GM21737 (cell line): ENCODE measurements around the gene CABP4.

Experiments
- ATAC-seq: cut with Tn5 transposase; IDR thresholded peaks from one replicate; pipeline ENCODE4 v1.9.1; 2021; ENCODE audit warnings: mild to moderate bottlenecking, moderate library complexity; ENCODE audit not compliant: unreplicated experiment

Gene CABP4

GRCh38 chr11:67455054-67455453 lies at the start of gene CABP4:
Gene CABP4 (plus strand): TSS chr11:67455354. CDS start chr11:67455424, 70 bp downstream.
- no peak for ATAC-seq

GRCh38 chr11:67405688-67406339 lies 49.3 kb upstream of the CABP4 start:
- ATAC-seq = no peak

DNA sequence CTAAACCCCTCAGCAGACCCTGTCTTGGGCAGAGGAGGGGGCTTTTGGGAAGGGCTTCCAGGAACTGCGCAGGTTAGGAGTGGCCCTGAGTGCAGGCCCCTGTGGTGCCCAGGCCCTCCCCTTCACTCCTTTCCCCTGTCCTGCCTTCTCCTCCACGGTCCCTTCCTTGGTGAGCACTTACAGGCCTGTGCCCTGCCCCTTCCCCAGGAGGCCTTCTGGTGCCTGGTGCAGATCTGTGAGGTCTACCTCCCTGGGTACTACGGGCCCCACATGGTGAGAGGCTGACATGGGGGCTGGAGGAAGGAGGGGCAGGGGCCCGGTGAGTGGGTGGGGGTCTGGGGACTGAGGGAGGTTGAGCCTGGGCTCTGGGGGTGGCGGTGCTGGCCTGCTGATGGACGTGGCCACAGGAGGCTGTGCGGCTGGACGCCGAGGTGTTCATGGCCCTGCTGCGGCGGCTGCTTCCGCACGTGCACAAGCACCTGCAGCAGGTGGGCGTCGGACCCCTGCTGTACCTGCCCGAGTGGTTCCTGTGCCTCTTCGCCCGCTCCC lies 48.7 kb upstream of the CABP4 start:
- no peak for ATAC-seq

GRCh38 chr11:67406969-67407687 lies 48.0 kb upstream of the CABP4 start:
- no peak for ATAC-seq

- no peak for ATAC-seq
Measured at GRCh38 chr11:67407688-67408163, 47.4 kb upstream of the CABP4 start.

- ATAC-seq = no peak
Measured at GRCh38 chr11:67408437-67409200, 46.5 kb upstream of the CABP4 start.

DNA sequence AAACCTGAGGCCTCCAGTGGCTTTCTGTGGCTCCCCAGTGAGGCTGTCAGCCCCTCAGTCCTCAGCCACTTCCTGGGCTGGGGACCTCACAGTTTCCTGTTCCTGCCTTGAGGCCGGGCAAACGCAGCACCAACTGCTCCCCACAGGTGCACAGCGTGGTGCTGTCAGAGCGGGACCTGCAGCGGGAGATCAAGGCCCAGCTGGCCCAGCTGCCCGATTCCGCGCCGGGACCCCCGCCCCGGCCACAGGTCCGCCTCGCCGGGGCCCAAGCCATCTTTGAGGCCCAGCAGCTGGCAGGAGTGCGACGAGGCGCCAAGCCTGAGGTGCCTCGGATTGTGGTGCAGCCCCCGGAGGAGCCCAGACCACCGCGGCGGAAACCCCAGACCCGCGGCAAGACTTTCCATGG lies 45.9 kb upstream of the CABP4 start:
- peak; percentile 43 for ATAC-seq

DNA sequence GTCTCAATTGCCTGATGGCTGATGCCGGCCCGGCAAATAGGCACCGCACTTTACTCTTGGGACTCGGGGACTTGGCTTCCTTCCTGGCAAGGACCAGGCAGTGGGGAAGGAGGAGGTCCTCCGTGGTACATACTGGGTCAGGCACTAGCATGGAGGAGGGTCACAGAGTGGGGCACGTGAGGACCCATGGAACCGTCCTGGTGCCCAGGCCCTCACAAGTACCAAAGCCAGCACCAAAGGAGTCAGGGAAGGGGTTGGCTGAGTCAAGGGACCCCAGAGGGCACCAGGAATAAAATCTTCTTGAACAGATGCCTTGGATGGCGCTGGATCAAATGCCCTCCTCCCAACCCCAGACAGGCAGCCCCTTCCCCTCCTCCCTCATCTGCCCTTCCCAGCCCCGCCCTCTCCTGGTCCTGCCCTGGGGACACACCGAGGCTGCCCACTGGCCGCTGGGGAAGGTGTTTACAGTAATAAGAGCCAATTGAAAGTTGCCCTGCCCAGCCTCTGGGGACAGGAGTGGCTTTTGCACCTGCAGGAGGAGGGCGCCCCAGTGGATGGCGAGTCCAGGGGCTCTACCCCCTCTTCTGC lies 45.3 kb upstream of the CABP4 start:
- ATAC-seq = no peak

DNA sequence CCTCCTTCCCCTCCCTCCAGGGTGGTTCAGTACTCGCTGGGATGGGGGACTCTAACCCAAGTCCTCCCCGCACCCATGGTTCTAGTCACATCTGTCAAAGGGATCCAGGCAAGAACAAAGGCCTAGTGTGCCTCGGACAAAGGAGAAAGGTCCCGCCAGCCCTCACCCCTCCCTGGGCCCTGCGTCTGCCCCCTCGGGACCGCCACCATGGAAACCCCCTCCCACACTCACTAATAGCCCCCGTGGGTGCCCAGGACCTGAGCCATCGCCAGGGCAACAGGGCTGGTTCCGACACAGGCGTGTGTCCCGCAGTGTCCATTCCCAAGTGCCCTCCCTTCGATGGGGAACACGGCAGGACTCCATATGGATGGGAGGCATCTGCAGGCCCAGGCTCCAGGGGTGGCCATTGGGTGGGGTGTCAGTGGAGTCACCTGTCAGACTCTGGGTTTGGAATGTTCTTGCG lies 44.8 kb upstream of the CABP4 start:
- no peak for ATAC-seq

DNA sequence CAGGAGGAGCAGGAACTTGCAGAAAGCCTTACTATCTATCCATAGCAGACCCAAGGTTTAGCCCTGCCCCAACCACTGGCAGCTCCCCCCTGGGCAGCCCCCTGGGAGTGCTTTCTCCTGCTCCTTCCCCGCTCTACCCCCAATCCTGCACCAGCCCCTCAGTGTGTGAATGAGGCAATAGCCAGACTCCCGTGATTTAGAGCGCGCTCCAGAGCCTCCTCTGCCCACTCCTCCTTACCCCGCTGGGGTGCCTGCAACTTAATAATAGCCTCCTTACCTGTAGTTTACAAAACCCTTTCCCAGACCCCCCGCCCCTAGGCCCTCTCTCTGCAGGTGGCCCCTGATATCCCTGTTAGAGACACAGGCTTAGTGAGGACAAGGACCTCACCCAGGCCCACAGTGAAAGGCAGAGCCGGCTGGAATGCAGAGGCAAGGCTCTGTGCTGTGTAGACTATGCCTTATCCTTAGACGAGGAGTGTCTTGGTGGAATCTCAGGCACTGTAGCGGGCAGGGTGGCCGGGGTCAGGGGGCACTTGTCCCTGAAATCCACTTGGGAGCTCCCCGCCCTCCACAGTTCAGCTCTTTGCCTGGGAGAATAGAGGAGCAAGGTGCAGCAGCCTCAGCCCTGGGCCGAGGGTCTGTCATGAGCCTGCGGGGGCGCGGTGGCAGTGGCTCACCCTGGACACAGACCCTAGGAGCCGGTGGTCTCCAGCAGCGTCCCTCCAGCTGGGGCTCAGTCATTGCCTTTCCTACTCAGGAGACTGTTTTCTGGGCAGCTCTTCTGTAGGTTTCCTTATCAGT lies 44.0 kb upstream of the CABP4 start:
- no peak for ATAC-seq

DNA sequence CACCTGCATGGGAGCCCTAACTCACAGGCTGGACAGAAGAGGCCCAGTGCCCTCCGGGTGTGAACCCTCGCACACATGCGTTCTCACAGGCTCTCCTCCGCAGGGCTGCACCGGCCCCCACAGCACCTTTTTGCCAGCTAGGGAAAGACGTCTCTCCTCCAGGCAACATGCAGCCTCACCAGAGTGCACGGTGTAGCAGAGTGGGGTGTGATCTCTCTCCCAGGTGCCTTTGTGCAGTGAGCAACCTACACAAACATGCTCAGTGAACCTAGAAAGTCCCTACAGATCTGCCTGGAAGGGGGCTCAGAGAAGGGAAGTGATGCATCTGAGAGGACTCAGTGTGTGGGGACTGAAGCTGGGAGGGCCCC lies 43.4 kb upstream of the CABP4 start:
- no peak for ATAC-seq

DNA sequence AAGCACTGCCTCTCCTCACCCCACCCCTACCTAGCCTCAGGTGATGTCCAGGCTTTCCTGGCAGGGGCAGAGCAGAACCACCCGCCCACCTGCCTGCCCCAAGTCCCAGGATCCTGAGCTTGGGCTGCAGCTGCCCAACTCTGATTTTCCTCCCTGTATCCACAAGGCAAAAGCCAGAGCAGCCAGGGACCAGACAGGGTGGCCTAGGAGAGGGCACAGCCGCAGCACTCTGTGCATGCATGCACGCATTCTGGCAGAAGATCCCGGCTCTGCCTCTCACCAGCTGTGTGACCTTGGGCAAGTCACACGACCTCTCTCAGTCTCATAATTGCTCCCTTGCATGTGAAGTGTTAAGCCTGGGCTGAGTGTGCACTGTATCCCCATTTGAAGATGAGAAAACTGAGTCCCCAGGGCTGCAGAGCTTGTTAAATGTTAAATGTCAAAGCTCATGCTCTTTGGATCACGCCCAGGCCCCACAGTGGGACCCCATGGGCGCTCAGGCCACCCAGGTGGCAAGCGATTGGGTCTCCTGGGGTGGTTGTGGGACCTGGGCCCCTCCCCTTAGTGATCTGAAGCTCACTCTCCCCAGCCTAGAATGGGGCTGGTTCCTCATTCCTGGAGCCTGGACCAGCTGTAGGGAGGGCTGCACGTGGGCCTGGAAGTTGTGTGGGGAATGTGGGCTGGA lies 42.5 kb upstream of the CABP4 start:
- no peak for ATAC-seq

DNA sequence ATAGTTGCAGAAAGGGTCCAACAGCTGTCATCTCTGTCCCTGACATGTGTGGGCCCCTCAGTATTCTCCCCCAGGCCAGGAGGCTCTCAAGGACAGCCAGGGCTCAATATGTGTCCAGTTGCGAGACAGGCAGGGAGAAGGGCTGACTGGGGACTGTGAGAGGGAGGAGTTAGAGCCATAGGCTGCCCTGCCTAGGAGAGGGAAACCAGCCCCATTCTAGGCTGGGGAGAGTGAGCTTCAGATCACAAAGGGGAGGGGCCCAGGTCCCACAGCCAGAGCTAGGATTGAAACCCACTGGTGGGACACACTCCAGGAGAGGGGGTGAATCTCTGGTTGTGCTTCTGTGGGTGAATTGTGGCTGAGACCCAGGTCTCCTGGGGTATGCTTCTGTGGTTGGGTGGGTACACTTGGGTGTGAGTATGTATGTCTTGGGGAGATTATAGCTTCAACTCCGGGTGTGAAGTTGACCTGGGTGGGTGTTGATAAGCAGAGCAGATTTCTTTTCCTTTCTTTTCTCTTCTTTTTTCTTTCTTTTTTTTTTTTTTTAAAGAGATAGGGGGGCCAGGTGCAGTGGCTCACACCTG lies 41.8 kb upstream of the CABP4 start:
- no peak for ATAC-seq

DNA sequence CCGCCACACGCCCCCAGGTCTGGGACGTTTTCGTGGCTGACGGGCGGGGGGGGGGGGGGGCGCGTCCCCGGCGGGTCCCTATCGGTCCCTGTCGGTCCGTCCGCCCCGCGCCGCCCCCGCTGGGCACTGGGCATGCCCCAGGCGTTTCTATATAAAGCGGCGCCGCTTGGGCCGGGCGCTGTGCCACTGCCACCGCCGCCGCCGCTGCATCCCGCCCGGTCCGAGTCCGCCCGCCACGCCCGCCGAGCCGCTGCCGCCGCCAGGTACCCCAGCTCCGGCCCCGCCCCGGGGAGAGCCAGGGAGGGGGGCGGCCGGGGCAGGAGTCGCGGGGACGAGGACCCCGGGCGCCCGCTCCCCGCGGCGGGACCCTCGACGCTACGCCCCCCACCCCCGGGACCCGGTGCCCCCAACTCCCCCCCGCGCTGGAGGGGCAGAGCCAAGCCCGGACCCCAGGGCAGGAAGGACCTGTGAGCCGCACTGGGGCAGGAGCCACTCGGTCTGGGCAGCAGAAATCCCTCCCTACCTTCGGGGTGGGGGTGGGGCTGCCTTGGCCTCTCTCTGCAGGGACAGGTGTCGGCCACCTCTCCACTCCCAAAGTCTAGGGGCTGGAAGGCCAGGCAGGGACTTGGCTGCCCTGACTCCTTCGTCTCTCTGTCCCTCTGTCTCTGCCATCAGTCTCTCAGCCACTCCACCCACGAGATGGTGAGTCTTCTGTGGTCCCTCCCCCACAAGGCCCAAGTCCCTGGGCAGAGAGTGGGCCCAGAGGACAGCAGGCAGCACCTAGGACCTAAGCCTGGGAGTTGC lies 39.5 kb upstream of the CABP4 start, which contains the start of gene CARNS1:
TSS of gene CARNS1 (plus strand) at position 178 of the 804 bp plus-strand sequence. CDS start at position 700, 522 bp downstream.
- no peak for ATAC-seq

DNA sequence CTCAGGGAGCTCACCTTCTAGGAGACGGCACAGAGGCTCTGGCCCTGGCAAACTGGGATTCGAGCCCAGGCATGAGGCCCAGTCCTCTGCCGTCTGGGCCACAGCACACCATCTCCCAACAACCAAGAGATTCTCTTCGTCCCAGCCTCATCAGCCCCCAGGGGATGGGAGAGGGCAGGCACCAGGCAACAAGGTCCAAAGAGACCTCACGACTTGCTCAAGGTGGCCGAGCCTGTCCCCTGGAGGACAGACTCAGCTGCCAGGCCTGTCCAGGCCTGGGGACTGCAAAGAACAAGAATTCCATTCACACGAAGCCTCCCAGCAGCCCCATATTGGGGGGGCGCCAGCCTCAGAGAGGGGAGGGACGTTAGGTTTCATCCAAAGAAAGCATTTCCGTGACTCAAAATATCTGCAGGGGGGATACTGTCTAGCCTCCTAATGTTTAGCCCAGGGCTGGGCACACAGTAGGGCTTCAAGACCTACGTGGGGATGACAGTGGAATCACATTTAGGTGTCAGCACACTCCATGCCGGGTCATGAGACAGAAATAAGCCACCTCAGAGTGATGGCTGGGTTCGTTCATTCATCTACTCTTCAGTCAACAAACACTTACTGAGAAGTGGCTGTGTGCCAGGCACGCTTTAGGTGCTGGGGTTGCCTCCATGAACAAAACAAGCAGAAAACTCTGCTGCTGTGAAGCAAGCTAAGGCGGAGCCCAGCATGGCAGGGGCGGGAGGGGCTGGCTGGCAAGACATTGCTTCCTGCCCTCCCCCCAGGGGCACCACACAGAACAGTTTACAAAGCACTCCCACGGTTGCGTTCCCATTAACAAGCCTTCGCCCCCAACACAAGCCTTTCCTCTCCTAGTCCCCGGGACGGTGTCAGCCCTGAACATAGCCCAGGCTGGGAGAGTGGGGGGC lies 38.5 kb upstream of the CABP4 start:
- no peak for ATAC-seq

- ATAC-seq = no peak
Measured at GRCh38 chr11:67417425-67417824, 37.7 kb upstream of the CABP4 start.
